NT2/D1 (cell line): ENCODE results near the gene COL21A1.

ENCODE experiments used
- SUZ12 ChIP-seq: IDR thresholded peaks from 2 replicates; pipeline ENCODE4 v1.6.1; 2011; ENCODE audit not compliant: insufficient read length, insufficient read depth; ENCODE audit errors: extremely low read depth
- YY1 ChIP-seq: IDR thresholded peaks from 2 replicates; pipeline ENCODE4 v1.6.1; 2011; ENCODE audit not compliant: insufficient read length, insufficient read depth
- ZNF274 ChIP-seq: IDR thresholded peaks from 2 replicates; pipeline ENCODE4 v1.6.1; 2011; ENCODE audit warnings: mild to moderate bottlenecking, low read depth, low read length

GRCh38 chr6:56058636-56059035 is 188.7 kb downstream of the COL21A1 start:
- TF ChIP-seq YY1: no peak
- TF ChIP-seq ZNF274: no peak
- no peak for TF ChIP-seq SUZ12
